Measurements from ENCODE around the gene CHRNA5.

GRCh38 chr15:78618064-78618463 is 52.7 kb downstream of the CHRNA5 start:
- TF ChIP-seq CTCF (IDR thresholded peaks at IDR 0.05) = no peak
- TF ChIP-seq EP300 (IDR thresholded peaks at IDR 0.05) = no peak

All from sigmoid colon (tissue), 4 donors.